RWPE2 (cell line): ENCODE data around the gene NES.
A peak's percentile ranks its signal among the peaks of the same experiment; 100 is the strongest.

Experiments used
- ATAC-seq: fragments of 200-7000 bp; cut with Tn5 transposase; 3 replicates; pipeline ENCODE4 v1.9.1; 2021; ENCODE audit warnings: low read depth
- DNase-seq: peaks from one replicate; pipeline ENCODE4 v3.0.0-alpha.2; 2020; ENCODE audit warnings: low spot score
- H3K27ac ChIP-seq: fragments of 450-650 bp; 2 replicates; pipeline ENCODE4 v1.5.1; 2017; ENCODE audit warnings: mild to moderate bottlenecking; ENCODE audit not compliant: poor library complexity, severe bottlenecking
- H3K27me3 ChIP-seq: fragments of 250-450 bp; sonication (Bioruptor Pico); 2 replicates; pipeline ENCODE4 v1.5.1; 2021; ENCODE audit warnings: mild to moderate bottlenecking, moderate library complexity; ENCODE audit not compliant: insufficient read depth, poor library complexity, severe bottlenecking
- H3K36me3 ChIP-seq: fragments of 250-450 bp; sonication (Bioruptor Pico); 2 replicates; pipeline ENCODE4 v1.5.1; 2020; ENCODE audit warnings: low read depth, mild to moderate bottlenecking, moderate library complexity
- H3K4me1 ChIP-seq: fragments of 250-450 bp; sonication (Bioruptor Pico); 2 replicates; pipeline ENCODE4 v1.5.1; 2021; ENCODE audit warnings: mild to moderate bottlenecking, moderate library complexity; ENCODE audit not compliant: insufficient read depth, poor library complexity, severe bottlenecking
- H3K4me3 ChIP-seq: fragments of 250-450 bp; sonication (Bioruptor Pico); 2 replicates; pipeline ENCODE4 v1.5.1; 2021; ENCODE audit warnings: mild to moderate bottlenecking, moderate library complexity; ENCODE audit not compliant: severe bottlenecking
- H3K9me3 ChIP-seq: fragments of 250-450 bp; sonication (Bioruptor Pico); 2 replicates; pipeline ENCODE4 v1.5.1; 2021; ENCODE audit warnings: mild to moderate bottlenecking, moderate library complexity; ENCODE audit not compliant: severe bottlenecking
- TF ChIP-seq, protein P1 (sequence below): fragments of 450-650 bp; IDR thresholded peaks from one replicate; pipeline ENCODE4 v1.5.1; 2017; ENCODE audit warnings: mild to moderate bottlenecking, moderate library complexity; ENCODE audit not compliant: poor library complexity, severe bottlenecking

Gene NES

DNA sequence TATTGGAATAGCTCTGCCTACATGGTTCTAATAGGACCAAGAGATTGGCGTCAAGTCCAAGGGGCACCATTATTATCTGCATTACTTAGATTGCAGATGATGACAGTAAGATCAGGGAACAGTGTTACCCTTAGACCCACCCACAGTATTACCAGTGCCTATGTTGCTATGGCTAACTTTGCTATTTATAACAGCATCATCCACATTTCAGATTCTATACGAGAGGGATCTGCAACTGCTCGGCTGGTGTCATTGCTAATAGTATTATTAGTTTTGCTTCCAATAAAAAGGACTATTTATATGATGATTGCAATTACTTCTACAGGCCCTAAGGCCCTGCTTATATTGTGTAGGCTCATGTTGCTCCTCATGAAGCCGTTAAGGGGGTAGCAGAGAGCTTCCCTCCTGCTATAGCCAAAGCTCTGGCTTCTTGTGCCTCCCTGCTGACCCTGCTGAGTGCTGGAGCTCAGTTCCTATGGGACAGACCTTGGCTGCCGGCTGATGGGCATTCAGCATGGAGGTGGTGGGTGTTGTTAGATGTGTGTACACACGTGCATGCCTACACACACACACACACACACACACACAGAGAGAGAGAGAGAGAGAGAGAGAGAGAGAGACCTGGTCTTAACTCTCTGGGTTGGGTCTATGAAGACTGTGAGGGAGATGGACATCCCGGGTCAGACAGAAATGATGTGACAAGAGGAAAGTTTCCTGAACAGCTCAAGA, 34.0 kb downstream of the NES start:
- Histone ChIP-seq H3K36me3 (no peaks in the 10 kb centered on the region), H3K4me1 (no peaks in the 10 kb centered on the region), H3K9me3 (no peaks in the 10 kb centered on the region), H3K27ac (no peak overlapping the region), H3K4me3 (no peak overlapping the region), H3K27me3 (peaks cover 88% of the 10 kb centered on the region)
- no peak for DNase-seq
- no peak for ATAC-seq
- TF ChIP-seq, protein P1, sequence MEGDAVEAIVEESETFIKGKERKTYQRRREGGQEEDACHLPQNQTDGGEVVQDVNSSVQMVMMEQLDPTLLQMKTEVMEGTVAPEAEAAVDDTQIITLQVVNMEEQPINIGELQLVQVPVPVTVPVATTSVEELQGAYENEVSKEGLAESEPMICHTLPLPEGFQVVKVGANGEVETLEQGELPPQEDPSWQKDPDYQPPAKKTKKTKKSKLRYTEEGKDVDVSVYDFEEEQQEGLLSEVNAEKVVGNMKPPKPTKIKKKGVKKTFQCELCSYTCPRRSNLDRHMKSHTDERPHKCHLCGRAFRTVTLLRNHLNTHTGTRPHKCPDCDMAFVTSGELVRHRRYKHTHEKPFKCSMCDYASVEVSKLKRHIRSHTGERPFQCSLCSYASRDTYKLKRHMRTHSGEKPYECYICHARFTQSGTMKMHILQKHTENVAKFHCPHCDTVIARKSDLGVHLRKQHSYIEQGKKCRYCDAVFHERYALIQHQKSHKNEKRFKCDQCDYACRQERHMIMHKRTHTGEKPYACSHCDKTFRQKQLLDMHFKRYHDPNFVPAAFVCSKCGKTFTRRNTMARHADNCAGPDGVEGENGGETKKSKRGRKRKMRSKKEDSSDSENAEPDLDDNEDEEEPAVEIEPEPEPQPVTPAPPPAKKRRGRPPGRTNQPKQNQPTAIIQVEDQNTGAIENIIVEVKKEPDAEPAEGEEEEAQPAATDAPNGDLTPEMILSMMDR: no peak

DNA sequence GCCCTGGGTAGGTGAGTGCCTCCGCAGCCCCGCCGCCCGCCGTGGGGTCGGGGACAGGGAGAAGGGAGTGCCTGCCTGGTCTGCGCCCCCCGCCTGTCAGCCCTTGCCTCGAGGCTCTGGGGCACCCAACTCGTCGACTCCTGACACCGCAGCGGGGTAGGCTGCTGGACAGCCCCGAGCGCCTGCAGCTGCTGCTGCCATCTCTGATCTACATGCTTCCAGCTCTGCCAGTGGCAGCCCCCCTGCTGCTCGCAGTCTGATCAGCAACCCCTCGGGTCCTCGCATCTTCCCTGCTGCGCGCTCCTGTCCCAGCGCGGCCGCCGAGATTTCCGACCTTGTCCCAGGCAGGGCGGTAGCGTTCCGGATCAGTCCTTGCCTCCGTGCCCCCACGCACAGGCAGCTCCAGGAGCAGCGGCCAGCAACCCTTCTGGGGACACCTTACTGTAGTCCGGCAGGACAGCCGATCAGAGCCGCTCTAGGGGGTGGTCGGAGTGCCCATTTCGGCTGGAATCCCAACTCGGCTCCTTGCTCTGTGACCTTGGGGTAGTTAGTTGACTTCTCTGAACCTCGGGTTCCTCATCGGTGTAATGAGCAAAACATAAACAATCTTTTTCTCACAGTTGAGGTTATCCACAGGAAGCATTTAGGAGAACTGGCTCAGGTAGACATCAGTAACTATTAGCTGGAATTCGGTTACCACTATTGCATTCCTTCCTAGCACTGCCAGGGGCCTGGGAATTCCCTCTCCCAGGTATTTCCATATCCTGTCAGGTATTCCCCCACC, 34.8 kb downstream of the NES start:
- peaks cover 95% of the 10 kb centered on the region for H3K27me3 ChIP-seq
- no peaks in the 10 kb centered on the region for H3K9me3 ChIP-seq
- H3K4me1 ChIP-seq: no peaks in the 10 kb centered on the region
- ATAC-seq (no peak), DNase-seq (no peak)
- H3K36me3 ChIP-seq: no peaks in the 10 kb centered on the region
- H3K4me3 ChIP-seq: no peak overlapping the region
- TF ChIP-seq, protein P1: no peak
- no peak overlapping the region for H3K27ac ChIP-seq

DNA sequence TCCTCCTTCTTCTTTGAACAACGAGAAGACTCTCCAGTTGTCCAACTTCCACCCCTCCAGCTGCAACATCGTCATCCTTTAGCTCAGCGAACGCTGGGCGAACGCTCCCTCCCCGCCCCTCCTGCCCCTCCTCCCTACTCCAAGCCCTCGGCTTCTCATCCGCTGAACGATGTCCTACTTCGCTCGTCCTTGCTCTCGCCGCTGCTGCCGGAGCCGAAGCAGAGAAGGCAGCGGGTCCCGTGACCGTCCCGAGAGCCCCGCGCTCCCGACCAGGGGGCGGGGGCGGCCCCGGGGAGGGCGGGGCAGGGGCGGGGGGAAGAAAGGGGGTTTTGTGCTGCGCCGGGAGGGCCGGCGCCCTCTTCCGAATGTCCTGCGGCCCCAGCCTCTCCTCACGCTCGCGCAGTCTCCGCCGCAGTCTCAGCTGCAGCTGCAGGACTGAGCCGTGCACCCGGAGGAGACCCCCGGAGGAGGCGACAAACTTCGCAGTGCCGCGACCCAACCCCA, 35.4 kb downstream of the NES start, which contains the start of gene BCAN:
Gene BCAN (plus strand): TSS at position 357 of the 504 bp plus-strand sequence. CDS start 3,938 bp downstream, outside the sequence.
- no peaks in the 10 kb centered on the region for H3K9me3 ChIP-seq
- peaks cover 94% of the 10 kb centered on the region for H3K27me3 ChIP-seq
- no peaks in the 10 kb centered on the region for H3K4me1 ChIP-seq
- no peak within 1 kb of the TSS for H3K4me3 ChIP-seq
- DNase-seq: no peak
- TF ChIP-seq, protein P1: no peak
- no peak within 1 kb of the TSS for H3K27ac ChIP-seq
- peak; percentile 17; the same call in 2 of the 3 replicates for ATAC-seq
- H3K36me3 ChIP-seq: no peaks in the 10 kb centered on the region

DNA sequence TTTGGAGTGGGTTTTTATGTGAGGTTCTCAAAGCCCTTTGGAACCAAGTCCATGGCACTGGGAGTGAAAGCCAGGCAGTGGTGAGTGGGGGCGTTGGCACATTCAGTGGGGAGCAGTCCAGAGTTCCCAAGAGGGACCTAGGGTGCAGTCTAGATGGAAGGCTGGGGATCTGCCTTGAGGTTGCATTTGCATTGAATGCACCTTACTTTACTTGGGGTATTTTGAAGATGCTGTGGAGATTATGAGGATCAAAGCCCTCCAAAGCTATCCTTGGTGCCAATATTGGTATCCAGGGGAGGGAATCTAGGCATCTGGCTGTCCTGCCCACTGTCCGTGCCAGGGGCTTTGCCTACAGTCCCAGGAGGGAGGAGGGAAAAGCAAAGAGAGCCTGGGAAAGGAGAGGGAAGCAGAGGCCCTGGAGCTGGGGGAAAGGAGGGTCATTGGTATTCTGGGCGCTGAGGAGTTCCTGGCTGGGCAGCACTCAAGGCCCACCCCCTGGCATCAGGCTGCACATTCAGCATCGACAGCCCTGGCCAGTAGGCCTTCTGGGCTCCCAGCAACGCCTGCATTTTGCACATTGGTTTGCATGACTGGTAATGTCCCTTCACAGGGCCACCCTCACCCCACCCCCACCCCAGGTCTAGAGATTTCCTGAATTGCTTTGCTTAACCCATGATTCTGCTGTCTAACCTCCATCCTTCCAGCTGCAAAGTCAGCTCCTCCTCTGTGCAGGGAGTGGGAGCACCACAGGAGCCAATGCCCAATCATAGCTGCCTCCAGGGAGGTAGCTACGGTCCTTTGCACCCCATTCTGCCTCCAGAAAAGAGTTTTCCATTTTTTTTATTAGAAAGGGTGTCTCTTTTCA, 36.1 kb downstream of the NES start:
- TF ChIP-seq, protein P1: no peak
- H3K27ac ChIP-seq: no peak overlapping the region
- DNase-seq (no peak), ATAC-seq (no peak)
- H3K36me3 ChIP-seq: no peaks in the 10 kb centered on the region
- no peak overlapping the region for H3K4me3 ChIP-seq
- no peaks in the 10 kb centered on the region for H3K9me3 ChIP-seq
- H3K4me1 ChIP-seq: no peaks in the 10 kb centered on the region
- peaks cover 96% of the 10 kb centered on the region for H3K27me3 ChIP-seq
